ENCODE measurements around the gene DHRS2. TPM values are rescaled to one million over a fixed set of nuclear protein-coding genes. Genes with fewer than 3 reads are reported as not detected.
"Not testable (repeated sequence)": the region's sequence is repeated elsewhere in the genome, so short reads cannot be mapped to it uniquely, and the experiment has no call there.

DHRS2 gene
- total and polyA plus RNA-seq, 9 donors: 0.05 to 0.23 (median 0.09) TPM; not detected in 2

GRCh38 chr14:23681337-23681736 is 45.2 kb downstream of the DHRS2 start:
- Histone ChIP-seq H3K4me3 (ENCODE audit: low read length) (no peak overlapping the region), H3K27me3 (ENCODE audit: control insufficient read depth, insufficient read depth, low read length) (no peaks in the 10 kb centered on the region), H3K9me3 (replicated peaks; ENCODE audit: control insufficient read depth, low read depth, low read length) (no peaks in the 10 kb centered on the region), H3K36me3 (ENCODE audit: control insufficient read depth, insufficient read depth, low read length) (no peaks in the 10 kb centered on the region), H3K27ac (ENCODE audit: low read length) (no peak overlapping the region), H3K4me1 (ENCODE audit: control insufficient read depth, insufficient read depth, low read length) (no peaks in the 10 kb centered on the region)
- no CpG with 5 or more reads among the region's 1 CpG for WGBS (ENCODE audit: insufficient coverage)
- no peak for DNase-seq

GRCh38 chr14:23689709-23690514 is 53.7 kb downstream of the DHRS2 start:
- WGBS (ENCODE audit: insufficient coverage): 88% methylated on average over 1 of the region's 3 CpGs
- DNase-seq; H3K27me3 ChIP-seq (ENCODE audit: control insufficient read depth, insufficient read depth, low read length): not testable (repeated sequence)

DNA sequence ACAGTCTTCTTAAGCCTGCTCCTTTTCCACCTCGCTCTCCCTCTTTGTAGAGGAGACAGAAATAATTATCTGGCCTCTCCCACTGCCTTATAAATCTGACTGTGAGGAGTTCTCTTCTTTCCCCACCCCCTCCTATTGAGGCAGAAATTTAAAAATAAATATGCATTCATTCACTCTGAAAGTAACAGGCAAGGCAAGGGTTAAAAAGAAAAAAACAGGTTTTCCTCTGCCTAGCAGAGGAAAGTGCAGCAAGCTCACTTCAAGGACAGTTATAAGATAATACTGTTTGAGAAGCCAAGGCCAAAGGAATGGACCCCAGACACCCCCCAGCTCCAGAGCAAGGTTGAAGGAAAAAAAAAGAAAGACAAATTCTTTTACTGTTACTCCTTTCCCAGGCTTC is 56.3 kb downstream of the DHRS2 start:
- Histone ChIP-seq H3K4me3 (ENCODE audit: low read length) (no peak overlapping the region), H3K36me3 (ENCODE audit: control insufficient read depth, insufficient read depth, low read length) (no peaks in the 10 kb centered on the region), H3K27ac (ENCODE audit: low read length) (no peak overlapping the region), H3K4me1 (ENCODE audit: control insufficient read depth, insufficient read depth, low read length) (peaks cover 27% of the 10 kb centered on the region), H3K27me3 (ENCODE audit: control insufficient read depth, insufficient read depth, low read length) (no peaks in the 10 kb centered on the region), H3K9me3 (replicated peaks; ENCODE audit: control insufficient read depth, low read depth, low read length) (no peaks in the 10 kb centered on the region)
- DNase-seq: no peak
- no CpG with 5 or more reads among the region's 1 CpG for WGBS (ENCODE audit: insufficient coverage)

More at GRCh38 chr14:23689709-23690514, 53.7 kb downstream of the DHRS2 start:
- not testable (repeated sequence) for H3K36me3 ChIP-seq (ENCODE audit: control insufficient read depth, insufficient read depth, low read length); H3K27ac ChIP-seq (ENCODE audit: low read length); H3K9me3 ChIP-seq (replicated peaks; ENCODE audit: control insufficient read depth, low read depth, low read length); H3K4me3 ChIP-seq (ENCODE audit: low read length); H3K4me1 ChIP-seq (ENCODE audit: control insufficient read depth, insufficient read depth, low read length)

- H3K27ac ChIP-seq (ENCODE audit: low read length): no peak overlapping the region
- no peak for DNase-seq
- H3K4me1 ChIP-seq (ENCODE audit: control insufficient read depth, insufficient read depth, low read length): peaks cover 27% of the 10 kb centered on the region
- no peaks in the 10 kb centered on the region for H3K36me3 ChIP-seq (ENCODE audit: control insufficient read depth, insufficient read depth, low read length)
- H3K9me3 ChIP-seq (replicated peaks; ENCODE audit: control insufficient read depth, low read depth, low read length): no peaks in the 10 kb centered on the region
- no peak overlapping the region for H3K4me3 ChIP-seq (ENCODE audit: low read length)
- WGBS (ENCODE audit: insufficient coverage): 69% methylated on average over 7 of the region's 11 CpGs
- no peaks in the 10 kb centered on the region for H3K27me3 ChIP-seq (ENCODE audit: control insufficient read depth, insufficient read depth, low read length)
Observed at GRCh38 chr14:23693252-23693775, 57.1 kb downstream of the DHRS2 start.

- Histone ChIP-seq H3K27ac (ENCODE audit: low read length) (no peak overlapping the region), H3K27me3 (ENCODE audit: control insufficient read depth, insufficient read depth, low read length) (no peaks in the 10 kb centered on the region), H3K4me1 (ENCODE audit: control insufficient read depth, insufficient read depth, low read length) (peaks cover 27% of the 10 kb centered on the region), H3K36me3 (ENCODE audit: control insufficient read depth, insufficient read depth, low read length) (no peaks in the 10 kb centered on the region), H3K4me3 (ENCODE audit: low read length) (no peak overlapping the region), H3K9me3 (replicated peaks; ENCODE audit: control insufficient read depth, low read depth, low read length) (no peaks in the 10 kb centered on the region)
- DNase-seq: peak; percentile 35
- WGBS (ENCODE audit: insufficient coverage): 5% methylated on average over 6 of the region's 8 CpGs
Observed at GRCh38 chr14:23694085-23694948, 58.2 kb downstream of the DHRS2 start.

Other genes with a start within 250 kb of the DHRS2 start
- 0.66 TPM for gene MYH6, start 228.1 kb upstream of the DHRS2 start, total RNA-seq
- 1 to 10 TPM; 3.4 to 7.2 (median 4.4) TPM for gene MYH6, start 228.1 kb upstream of the DHRS2 start, polyA plus RNA-seq (ENCODE audit: insufficient read depth in 1 of 8, insufficient read length in 8 of 8, low replicate concordance in 1 of 8)
- gene MYH7, start 200.7 kb upstream of the DHRS2 start, total RNA-seq: 124 TPM
- 100 to 1,000 TPM; 345 to 948 (median 605) TPM for gene MYH7, start 200.7 kb upstream of the DHRS2 start, polyA plus RNA-seq (ENCODE audit: insufficient read depth in 1 of 8, insufficient read length in 8 of 8, low replicate concordance in 1 of 8)
- 45.8 TPM for gene NGDN, start 166.7 kb upstream of the DHRS2 start, total RNA-seq
- gene NGDN, start 166.7 kb upstream of the DHRS2 start, polyA plus RNA-seq (ENCODE audit: insufficient read depth in 1 of 8, insufficient read length in 8 of 8, low replicate concordance in 1 of 8): 10 to 100 TPM; 37.0 to 46.9 (median 39.6) TPM
- 0.35 TPM for gene ZFHX2, start 84.6 kb upstream of the DHRS2 start, total RNA-seq
- gene ZFHX2, start 84.6 kb upstream of the DHRS2 start, polyA plus RNA-seq (ENCODE audit: insufficient read depth in 1 of 8, insufficient read length in 8 of 8, low replicate concordance in 1 of 8): 1 to 10 TPM; 1.2 to 2.5 (median 1.8) TPM
- 8.2 TPM for gene THTPA, start 80.1 kb upstream of the DHRS2 start, total RNA-seq
- gene THTPA, start 80.1 kb upstream of the DHRS2 start, polyA plus RNA-seq (ENCODE audit: insufficient read depth in 1 of 8, insufficient read length in 8 of 8, low replicate concordance in 1 of 8): 10 to 100 TPM; 11.1 to 14.2 (median 13.4) TPM
- gene AP1G2, start 68.6 kb upstream of the DHRS2 start, total RNA-seq: 9.5 TPM
- 10 to 100 TPM; 13.9 to 30.0 (median 19.7) TPM for gene AP1G2, start 68.6 kb upstream of the DHRS2 start, polyA plus RNA-seq (ENCODE audit: insufficient read depth in 1 of 8, insufficient read length in 8 of 8, low replicate concordance in 1 of 8)
- 0.53 TPM for gene JPH4, start 57.6 kb upstream of the DHRS2 start, total RNA-seq
- gene JPH4, start 57.6 kb upstream of the DHRS2 start, polyA plus RNA-seq (ENCODE audit: insufficient read depth in 1 of 8, insufficient read length in 8 of 8, low replicate concordance in 1 of 8): 1 to 10 TPM in 4 of 8 donors, under 1 TPM in 4; 0.26 to 3.0 (median 0.95) TPM